Chondrocyte (in vitro differentiated cells): ENCODE data around the gene NEDD4L. TPM values are rescaled to one million over a fixed set of nuclear protein-coding genes. Genes with fewer than 3 reads are reported as not detected.

Experiments
- DNase-seq: peaks from one replicate; pipeline ENCODE4 v3.0.0; 2021; ENCODE audit warnings: mixed read lengths, low spot score
- H3K27ac Mint-ChIP-seq: one replicate; pipeline ENCODE4 v1.8.0; 2021; ENCODE audit warnings: mild to moderate bottlenecking, moderate library complexity, mixed read lengths; ENCODE audit not compliant: unreplicated experiment
- H3K27me3 Mint-ChIP-seq: 2 replicates; pipeline ENCODE4 v1.8.0; 2021; ENCODE audit warnings: low read depth, mixed read lengths
- H3K36me3 Mint-ChIP-seq: 2 replicates; pipeline ENCODE4 v1.8.0; 2021; ENCODE audit warnings: low read depth, mixed read lengths
- H3K4me1 Mint-ChIP-seq: 2 replicates; pipeline ENCODE4 v1.8.0; 2021; ENCODE audit warnings: low read depth, mild to moderate bottlenecking, mixed read lengths
- H3K4me3 Mint-ChIP-seq: one replicate; pipeline ENCODE4 v1.8.0; 2021; ENCODE audit warnings: mild to moderate bottlenecking, moderate library complexity, mixed read lengths; ENCODE audit not compliant: unreplicated experiment
- H3K9me3 Mint-ChIP-seq: 2 replicates; pipeline ENCODE4 v1.8.0; 2021; ENCODE audit warnings: low read depth, mixed read lengths
- total RNA-seq: library from RNA; stranded (reverse); gene quantifications from 3 replicates; pipeline ENCODE4 v1.2.1, GENCODE V29; 2021
- TF ChIP-seq, protein P1 (sequence below): fragments of 200-600 bp; sonication (generic); IDR thresholded peaks from 2 replicates; pipeline ENCODE4 v1.5.0; 2021; ENCODE audit warnings: antibody characterized with exemption, mild to moderate bottlenecking, moderate library complexity

Gene NEDD4L
- total RNA-seq, 1 donor from 2014 or later = 25.8 TPM

DNA sequence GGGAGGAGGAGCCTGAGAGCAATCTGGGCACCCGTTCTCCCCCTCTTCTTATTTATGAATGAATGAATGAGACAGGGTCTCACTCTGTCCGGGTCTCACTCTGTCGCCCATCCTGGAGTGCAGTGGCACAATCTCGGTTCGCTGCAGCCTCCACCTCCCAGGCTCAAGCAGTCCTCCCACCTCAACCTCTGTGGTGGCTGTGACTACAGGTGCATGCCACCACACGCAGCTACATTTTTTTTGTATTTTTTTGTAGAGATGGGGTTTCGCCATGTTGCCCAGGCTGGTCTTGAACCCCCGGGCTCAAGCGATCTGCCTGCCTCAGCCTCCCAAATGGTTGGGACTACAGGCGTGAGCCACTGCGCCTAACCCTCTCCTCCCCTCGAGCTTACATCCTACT, 198.4 kb downstream of the NEDD4L start:
- no peak overlapping the region for H3K4me3 Mint-ChIP-seq
- no peaks in the 10 kb centered on the region for H3K9me3 Mint-ChIP-seq
- no peaks in the 10 kb centered on the region for H3K27me3 Mint-ChIP-seq
- TF ChIP-seq, protein P1, sequence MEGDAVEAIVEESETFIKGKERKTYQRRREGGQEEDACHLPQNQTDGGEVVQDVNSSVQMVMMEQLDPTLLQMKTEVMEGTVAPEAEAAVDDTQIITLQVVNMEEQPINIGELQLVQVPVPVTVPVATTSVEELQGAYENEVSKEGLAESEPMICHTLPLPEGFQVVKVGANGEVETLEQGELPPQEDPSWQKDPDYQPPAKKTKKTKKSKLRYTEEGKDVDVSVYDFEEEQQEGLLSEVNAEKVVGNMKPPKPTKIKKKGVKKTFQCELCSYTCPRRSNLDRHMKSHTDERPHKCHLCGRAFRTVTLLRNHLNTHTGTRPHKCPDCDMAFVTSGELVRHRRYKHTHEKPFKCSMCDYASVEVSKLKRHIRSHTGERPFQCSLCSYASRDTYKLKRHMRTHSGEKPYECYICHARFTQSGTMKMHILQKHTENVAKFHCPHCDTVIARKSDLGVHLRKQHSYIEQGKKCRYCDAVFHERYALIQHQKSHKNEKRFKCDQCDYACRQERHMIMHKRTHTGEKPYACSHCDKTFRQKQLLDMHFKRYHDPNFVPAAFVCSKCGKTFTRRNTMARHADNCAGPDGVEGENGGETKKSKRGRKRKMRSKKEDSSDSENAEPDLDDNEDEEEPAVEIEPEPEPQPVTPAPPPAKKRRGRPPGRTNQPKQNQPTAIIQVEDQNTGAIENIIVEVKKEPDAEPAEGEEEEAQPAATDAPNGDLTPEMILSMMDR = no peak
- no peaks in the 10 kb centered on the region for H3K36me3 Mint-ChIP-seq
- DNase-seq = no peak
- H3K4me1 Mint-ChIP-seq = peaks cover 16% of the 10 kb centered on the region
- no peak overlapping the region for H3K27ac Mint-ChIP-seq

DNA sequence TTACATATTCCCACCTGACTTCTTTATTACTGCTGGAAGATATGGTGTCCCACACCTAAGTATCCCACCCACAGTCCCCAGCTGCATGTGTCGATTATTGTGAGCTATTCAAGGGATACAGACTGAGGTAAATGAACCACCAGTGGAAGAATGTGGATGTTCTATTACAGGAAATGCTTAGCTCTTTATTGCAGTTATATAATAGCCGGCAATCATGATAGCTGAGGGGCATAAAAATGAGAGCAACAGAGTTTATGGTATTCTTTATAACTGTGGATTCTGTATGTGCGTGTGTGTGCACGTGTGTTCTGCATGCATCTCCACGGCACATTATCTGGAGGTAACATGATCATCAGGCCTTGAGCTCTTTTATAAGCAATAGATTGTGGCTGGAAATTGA, 198.9 kb downstream of the NEDD4L start:
- Mint-ChIP-seq H3K27me3 (no peaks in the 10 kb centered on the region), H3K27ac (no peak overlapping the region), H3K9me3 (no peaks in the 10 kb centered on the region), H3K36me3 (no peaks in the 10 kb centered on the region), H3K4me1 (peaks cover 21% of the 10 kb centered on the region), H3K4me3 (no peak overlapping the region)
- DNase-seq = no peak
- TF ChIP-seq, protein P1 = no peak

DNA sequence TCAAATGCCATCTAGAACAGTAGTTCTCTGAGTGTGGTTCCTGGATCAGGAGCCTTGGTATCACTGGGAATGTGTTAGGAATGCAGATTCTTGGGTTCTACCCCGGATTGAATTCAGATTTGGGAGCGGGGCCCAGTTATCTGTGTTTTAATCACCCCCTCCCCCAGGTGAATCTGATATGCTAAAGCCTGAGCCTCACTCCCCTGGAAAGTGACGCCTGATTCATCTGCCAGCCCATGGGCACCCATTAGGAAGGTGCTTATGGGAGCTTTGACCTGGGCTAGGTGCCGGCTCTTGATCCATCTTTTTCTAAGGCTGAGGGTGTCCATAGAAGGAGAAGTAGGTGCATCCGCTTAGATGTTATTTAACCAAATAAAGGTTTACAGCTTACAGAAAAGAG, 199.4 kb downstream of the NEDD4L start:
- TF ChIP-seq, protein P1 = no peak
- H3K36me3 Mint-ChIP-seq = no peaks in the 10 kb centered on the region
- no peaks in the 10 kb centered on the region for H3K27me3 Mint-ChIP-seq
- peaks cover 21% of the 10 kb centered on the region for H3K4me1 Mint-ChIP-seq
- no peak overlapping the region for H3K27ac Mint-ChIP-seq
- no peak overlapping the region for H3K4me3 Mint-ChIP-seq
- no peak for DNase-seq
- H3K9me3 Mint-ChIP-seq = no peaks in the 10 kb centered on the region

DNA sequence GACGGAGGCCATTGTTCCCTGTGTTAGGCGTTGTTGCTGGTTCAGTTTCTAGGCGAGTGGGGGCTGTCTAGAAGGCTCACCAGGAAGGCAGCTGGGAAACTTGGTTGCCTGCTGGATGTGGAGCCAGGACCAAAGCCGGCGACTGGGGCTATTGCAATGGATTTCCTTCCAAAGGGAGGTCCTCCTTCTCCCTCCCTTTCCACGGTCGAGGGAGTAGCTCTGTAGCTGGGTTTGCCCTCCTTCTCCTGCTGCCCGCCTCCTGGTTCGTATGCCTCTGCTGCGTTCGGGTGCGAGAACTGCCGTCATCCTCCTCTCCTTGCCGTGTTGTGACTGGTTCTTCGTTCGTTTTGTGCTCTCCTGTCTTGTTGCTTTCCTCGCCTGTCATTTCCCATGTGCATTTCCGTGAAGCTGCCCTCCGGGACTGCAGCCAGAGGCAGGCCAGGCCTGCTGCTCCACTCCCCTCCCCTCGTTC, 203.4 kb downstream of the NEDD4L start:
- peaks cover 16% of the 10 kb centered on the region for H3K4me1 Mint-ChIP-seq
- no peaks in the 10 kb centered on the region for H3K27me3 Mint-ChIP-seq
- DNase-seq = no peak
- H3K9me3 Mint-ChIP-seq = no peaks in the 10 kb centered on the region
- H3K36me3 Mint-ChIP-seq = no peaks in the 10 kb centered on the region
- peak overlapping the region; percentile 54 for H3K4me3 Mint-ChIP-seq
- peak overlapping the region; percentile 14 for H3K27ac Mint-ChIP-seq
- TF ChIP-seq, protein P1 = no peak

DNA sequence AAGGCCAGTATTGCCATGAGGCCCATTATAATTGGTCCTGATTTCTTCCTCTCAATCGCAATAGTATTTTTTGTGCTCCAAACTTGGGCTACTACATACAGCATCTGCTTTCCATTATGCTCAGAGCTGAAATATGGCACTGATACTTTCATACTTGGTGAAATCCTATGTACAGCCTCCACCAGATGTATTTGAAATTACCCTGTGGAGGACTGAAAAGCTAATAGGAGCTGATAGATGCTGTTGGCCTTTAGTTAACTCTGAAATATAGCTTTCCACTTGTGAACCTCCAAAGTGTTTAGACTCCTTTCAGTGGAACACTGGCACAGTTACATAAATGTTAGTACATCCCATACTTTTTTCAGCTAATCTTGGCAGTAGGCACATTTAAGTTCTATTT, 205.7 kb downstream of the NEDD4L start:
- Mint-ChIP-seq H3K27ac (no peak overlapping the region), H3K9me3 (no peaks in the 10 kb centered on the region), H3K27me3 (no peaks in the 10 kb centered on the region), H3K4me3 (no peak overlapping the region), H3K4me1 (peaks cover 23% of the 10 kb centered on the region), H3K36me3 (no peaks in the 10 kb centered on the region)
- DNase-seq = no peak
- TF ChIP-seq, protein P1 = no peak
